ENCODE measurements around the gene ANKS1B.

Gene ANKS1B

GRCh38 chr12:99549651-99550050 lies 435.1 kb downstream of the ANKS1B start:
- DNase-seq: no peak

GRCh38 chr12:99549196-99549595 lies 435.5 kb downstream of the ANKS1B start:
- DNase-seq: no peak

- no peak for DNase-seq
Measured at GRCh38 chr12:99544457-99544856, 440.3 kb downstream of the ANKS1B start.

- no peak for DNase-seq
Measured at GRCh38 chr12:99529966-99530365, 454.8 kb downstream of the ANKS1B start.

GRCh38 chr12:99528478-99528877 lies 456.3 kb downstream of the ANKS1B start:
- no peak for DNase-seq

GRCh38 chr12:99523853-99524252 lies 460.9 kb downstream of the ANKS1B start:
- no peak for DNase-seq

- no peak for DNase-seq
Measured at GRCh38 chr12:99522456-99522855, 462.3 kb downstream of the ANKS1B start.

- DNase-seq: no peak
Measured at GRCh38 chr12:99521664-99522063, 463.1 kb downstream of the ANKS1B start.

- no peak for DNase-seq
Measured at GRCh38 chr12:99513066-99513465, 471.7 kb downstream of the ANKS1B start.

GRCh38 chr12:99505805-99506204 lies 478.9 kb downstream of the ANKS1B start:
- no peak for DNase-seq

- DNase-seq: no peak
Measured at GRCh38 chr12:99498756-99499155, 486.0 kb downstream of the ANKS1B start.

GRCh38 chr12:99495799-99496198 lies 488.9 kb downstream of the ANKS1B start:
- DNase-seq: no peak

- DNase-seq: peak; percentile 2
Measured at GRCh38 chr12:99493197-99493596, 491.5 kb downstream of the ANKS1B start.

GRCh38 chr12:99486277-99486676 lies 498.5 kb downstream of the ANKS1B start:
- no peak for DNase-seq

- no peak for DNase-seq
Measured at GRCh38 chr12:99479149-99479548, 505.6 kb downstream of the ANKS1B start.

GRCh38 chr12:99476956-99477355 lies 507.8 kb downstream of the ANKS1B start:
- DNase-seq: no peak

GRCh38 chr12:99455350-99456035 lies 529.2 kb downstream of the ANKS1B start:
- no peak for DNase-seq

GRCh38 chr12:99454539-99455172 lies 530.1 kb downstream of the ANKS1B start:
- no peak for DNase-seq

GRCh38 chr12:99453836-99454538 lies 530.7 kb downstream of the ANKS1B start:
- DNase-seq: no peak

- no peak for DNase-seq
Measured at GRCh38 chr12:99450036-99450630, 534.6 kb downstream of the ANKS1B start.

GRCh38 chr12:99444859-99445316 lies 539.8 kb downstream of the ANKS1B start:
- no peak for DNase-seq

GRCh38 chr12:99442758-99443157 lies 542.0 kb downstream of the ANKS1B start:
- DNase-seq: no peak

- no peak for DNase-seq
Measured at GRCh38 chr12:99439399-99439798, 545.3 kb downstream of the ANKS1B start.

- no peak for DNase-seq
Measured at GRCh38 chr12:99436584-99436983, 548.2 kb downstream of the ANKS1B start.

Measured in hematopoietic multipotent progenitor cell treated with erythropoietin and hydrocortisone succinate and interleukin-3 and kit ligand, for 6 days (in vitro differentiated cells).